Stomach (tissue), 9 donors: ENCODE data around the gene DNER. TPM values are rescaled to one million over a fixed set of nuclear protein-coding genes. Genes with fewer than 3 reads are reported as not detected.

Experiments used
- DNase-seq, 2 donors: peaks; one replicate each; pipeline versions ENCODE4 v3.0.0 to v3.0.0-alpha.2; 2013 to 2019
- H3K27ac ChIP-seq, 5 donors: fragments of 200-600 bp in 4 of 5; sonication (generic) in 4 of 5; one replicate each; pipeline ENCODE4 v1.5.1; 2013 to 2019; ENCODE audit warnings: mild to moderate bottlenecking in 1 of 5, moderate library complexity in 1 of 5
- H3K27me3 ChIP-seq, 3 donors: fragments of 200-600 bp; sonication (generic); one replicate each; pipeline ENCODE4 v1.5.1; 2017 to 2019; ENCODE audit warnings: mixed run types in 1 of 3
- H3K36me3 ChIP-seq, 4 donors: fragments of 200-600 bp; sonication (generic); 1 replicate in 3 of 4; 2 replicates in 1 of 4; pipeline ENCODE4 v1.5.1; 2016 to 2019
- H3K4me1 ChIP-seq, 4 donors: fragments of 200-600 bp; sonication (generic); one replicate each; pipeline ENCODE4 v1.5.1; 2016 to 2019
- H3K4me3 ChIP-seq, 4 donors: fragments of 200-600 bp; sonication (generic) in 3 of 4; one replicate each; pipeline ENCODE4 v1.5.1; 2016 to 2019; ENCODE audit warnings: mild to moderate bottlenecking in 1 of 4
- H3K9me3 ChIP-seq, 4 donors: fragments of 200-600 bp; sonication (generic); one replicate each; pipeline ENCODE4 v1.5.1; 2016 to 2019
- EP300 ChIP-seq: sonication (generic); formaldehyde crosslinking; IDR thresholded peaks from one replicate; pipeline ENCODE4 v1.6.1; 2017; ENCODE audit warnings: antibody characterized with exemption
- POLR2A ChIP-seq, 4 donors: fragments of 450-650 bp; IDR thresholded peaks; one replicate each; pipeline ENCODE4 v1.6.1; 2016; ENCODE audit warnings: antibody characterized with exemption in 4 of 4, control low read depth in 2 of 4, mild to moderate bottlenecking in 1 of 4, moderate library complexity in 1 of 4
- POLR2AphosphoS5 ChIP-seq, 3 donors: sonication (generic); formaldehyde crosslinking; IDR thresholded peaks; one replicate each; pipeline ENCODE4 v1.6.1; 2016; ENCODE audit warnings: antibody characterized with exemption in 3 of 3
- WGBS, 5 donors: extraction: QIAGEN DNeasy Blood & Tissue Kit in 3 of 5; methylation state at CpG; one replicate each; pipeline versions ENCODE4 v1.1.5 to v1.1.7; 2013 to 2018; 5-methylcytosine and 5-hydroxymethylcytosine counted together
- intact Hi-C: fragments of 100-400 bp; cut with DNase I; formaldehyde crosslinking; loops from one replicate; pipeline ENCODE4 v1.15.1; 2023; ENCODE audit warnings: low total_unique reads
- polyA plus RNA-seq, 3 donors: library from polyadenylated mRNA; stranded (reverse); fragments of 200-250 nt; gene quantifications; one replicate each; pipeline ENCODE4 v1.2.3, GENCODE V29; 2013
- total RNA-seq, 5 donors: library from RNA; depleted of rRNA; stranded (reverse); fragments of >200 nt; gene quantifications; one replicate each; pipeline versions ENCODE4 v1.1.0 to v1.2.3, GENCODE V29; 2014 to 2016
- TF ChIP-seq, protein P1 (sequence below), 7 experiments: fragments of 450-650 bp in 4 of 7; fragments of 200-600 bp in 3 of 7; sonication (generic) in 3 of 7; IDR thresholded peaks; one replicate each; pipeline ENCODE4 v1.5.1; 2016 to 2019; ENCODE audit warnings: antibody characterized with exemption in 7 of 7, control low read depth in 2 of 7, mild to moderate bottlenecking in 1 of 7
- donor health status: healthy with polysubstance abuse.
- donor health status: Bipolar disorder and iron deficiency.
- donor health status: healthy.

The DNER gene
- total and polyA plus RNA-seq, 8 donors, result 1.6 to 10.6 (median 4.9) TPM

- 82 to 88% (median 87%) methylated on average over 5 of the region's 5 CpGs for WGBS, 5 donors
- H3K36me3 ChIP-seq, result no peaks in the 10 kb centered on the region
- TF ChIP-seq POLR2A (IDR thresholded peaks at IDR 0.05), result no peak
- no peak for TF ChIP-seq POLR2AphosphoS5 (IDR thresholded peaks at IDR 0.05)
- TF ChIP-seq, protein P1, sequence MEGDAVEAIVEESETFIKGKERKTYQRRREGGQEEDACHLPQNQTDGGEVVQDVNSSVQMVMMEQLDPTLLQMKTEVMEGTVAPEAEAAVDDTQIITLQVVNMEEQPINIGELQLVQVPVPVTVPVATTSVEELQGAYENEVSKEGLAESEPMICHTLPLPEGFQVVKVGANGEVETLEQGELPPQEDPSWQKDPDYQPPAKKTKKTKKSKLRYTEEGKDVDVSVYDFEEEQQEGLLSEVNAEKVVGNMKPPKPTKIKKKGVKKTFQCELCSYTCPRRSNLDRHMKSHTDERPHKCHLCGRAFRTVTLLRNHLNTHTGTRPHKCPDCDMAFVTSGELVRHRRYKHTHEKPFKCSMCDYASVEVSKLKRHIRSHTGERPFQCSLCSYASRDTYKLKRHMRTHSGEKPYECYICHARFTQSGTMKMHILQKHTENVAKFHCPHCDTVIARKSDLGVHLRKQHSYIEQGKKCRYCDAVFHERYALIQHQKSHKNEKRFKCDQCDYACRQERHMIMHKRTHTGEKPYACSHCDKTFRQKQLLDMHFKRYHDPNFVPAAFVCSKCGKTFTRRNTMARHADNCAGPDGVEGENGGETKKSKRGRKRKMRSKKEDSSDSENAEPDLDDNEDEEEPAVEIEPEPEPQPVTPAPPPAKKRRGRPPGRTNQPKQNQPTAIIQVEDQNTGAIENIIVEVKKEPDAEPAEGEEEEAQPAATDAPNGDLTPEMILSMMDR (IDR thresholded peaks at IDR 0.05), result no peak
- no peak for TF ChIP-seq EP300
- H3K4me3 ChIP-seq, result no peak overlapping the region
- peaks cover 0 to 8% (median 0%) of the 10 kb centered on the region in 4 donors for H3K9me3 ChIP-seq
- no peak overlapping the region for H3K27ac ChIP-seq
- H3K4me1 ChIP-seq, result peaks cover 11 to 26% (median 16%) of the 10 kb centered on the region in 4 donors
- H3K27me3 ChIP-seq, result no peaks in the 10 kb centered on the region
- DNase-seq, result no peak
- intact Hi-C loops, result no loop called here
These were observed 301.7 kb downstream of the DNER start for GRCh38 chr2:229412686-229413085.

DNA sequence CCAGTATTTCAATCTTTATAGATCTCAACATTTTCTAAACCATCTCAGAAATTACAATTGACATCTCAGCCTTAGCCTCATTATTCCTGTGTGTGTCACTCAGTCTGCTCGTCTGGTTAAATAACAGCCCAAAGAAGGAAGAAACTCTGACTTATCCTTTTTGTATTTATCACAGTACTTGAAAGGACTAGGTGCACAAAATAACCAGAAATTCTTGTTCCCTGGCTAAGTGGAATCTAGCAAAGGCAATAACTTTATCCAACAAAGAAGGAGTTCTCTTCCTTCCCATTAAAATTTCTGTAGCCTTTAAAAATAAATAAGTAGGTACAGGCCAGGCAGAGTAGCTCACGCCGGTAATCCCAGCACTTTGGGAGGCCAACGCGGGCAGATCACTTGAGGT lies 303.4 kb downstream of the DNER start:
- no peak for DNase-seq
- WGBS, 5 donors, result 82 to 88% (median 85%) methylated on average over 5 of the region's 5 CpGs
- TF ChIP-seq POLR2AphosphoS5 (IDR thresholded peaks at IDR 0.05) (no peak), POLR2A (IDR thresholded peaks at IDR 0.05) (no peak), EP300 (no peak)
- TF ChIP-seq, protein P1 (IDR thresholded peaks at IDR 0.05), result no peak
- Histone ChIP-seq H3K4me3 (no peak overlapping the region), H3K36me3 (no peaks in the 10 kb centered on the region), H3K27ac (no peak overlapping the region), H3K4me1 (peaks cover 4 to 18% (median 15%) of the 10 kb centered on the region in 4 donors), H3K9me3 (peaks cover 0 to 8% (median 0%) of the 10 kb centered on the region in 4 donors), H3K27me3 (no peaks in the 10 kb centered on the region)
- intact Hi-C loops, result no loop called here

- Histone ChIP-seq H3K27ac (peak overlapping the region in 3 of 5 donors; percentile 66 to 82 (median 75)), H3K27me3 (no peaks in the 10 kb centered on the region), H3K4me3 (no peak overlapping the region), H3K4me1 (peaks cover 4 to 18% (median 15%) of the 10 kb centered on the region in 4 donors), H3K36me3 (no peaks in the 10 kb centered on the region), H3K9me3 (peaks cover 0 to 8% (median 0%) of the 10 kb centered on the region in 4 donors)
- DNase-seq, result no peak
- intact Hi-C loops, result no loop called here
- TF ChIP-seq, protein P1 (IDR thresholded peaks at IDR 0.05), result no peak
- TF ChIP-seq POLR2A (IDR thresholded peaks at IDR 0.05) (no peak), EP300 (no peak), POLR2AphosphoS5 (IDR thresholded peaks at IDR 0.05) (no peak)
- WGBS, 5 donors, result 82 to 87% (median 84%) methylated on average over 6 of the region's 6 CpGs
These were observed 304.1 kb downstream of the DNER start for GRCh38 chr2:229410264-229410663.

- Histone ChIP-seq H3K4me1 (peaks cover 4 to 18% (median 15%) of the 10 kb centered on the region in 4 donors), H3K27me3 (no peaks in the 10 kb centered on the region), H3K9me3 (peaks cover 0 to 5% (median 0%) of the 10 kb centered on the region in 4 donors), H3K27ac (peak overlapping the region in 3 of 5 donors; percentile 66 to 82 (median 75)), H3K36me3 (no peaks in the 10 kb centered on the region), H3K4me3 (no peak overlapping the region)
- no peak for DNase-seq
- intact Hi-C loops, result no loop called here
- WGBS, 5 donors, result 59 to 78% (median 68%) methylated on average over 4 of the region's 4 CpGs
- TF ChIP-seq, protein P1 (IDR thresholded peaks at IDR 0.05), result no peak
- TF ChIP-seq POLR2A (IDR thresholded peaks at IDR 0.05) (no peak), EP300 (no peak), POLR2AphosphoS5 (IDR thresholded peaks at IDR 0.05) (no peak)
These were observed 304.6 kb downstream of the DNER start for GRCh38 chr2:229409751-229410181.
